Measurements from ENCODE around the gene SATB2.

Gene SATB2

GRCh38 chr2:199433204-199433832, 24.4 kb downstream of the SATB2 start:
- no peak for TF ChIP-seq ZFX (IDR thresholded peaks at IDR 0.05)
- TF ChIP-seq CTCF (conservative IDR thresholded peaks at IDR 0.05), result no peak
- no peak overlapping the region for H3K27ac ChIP-seq

DNA sequence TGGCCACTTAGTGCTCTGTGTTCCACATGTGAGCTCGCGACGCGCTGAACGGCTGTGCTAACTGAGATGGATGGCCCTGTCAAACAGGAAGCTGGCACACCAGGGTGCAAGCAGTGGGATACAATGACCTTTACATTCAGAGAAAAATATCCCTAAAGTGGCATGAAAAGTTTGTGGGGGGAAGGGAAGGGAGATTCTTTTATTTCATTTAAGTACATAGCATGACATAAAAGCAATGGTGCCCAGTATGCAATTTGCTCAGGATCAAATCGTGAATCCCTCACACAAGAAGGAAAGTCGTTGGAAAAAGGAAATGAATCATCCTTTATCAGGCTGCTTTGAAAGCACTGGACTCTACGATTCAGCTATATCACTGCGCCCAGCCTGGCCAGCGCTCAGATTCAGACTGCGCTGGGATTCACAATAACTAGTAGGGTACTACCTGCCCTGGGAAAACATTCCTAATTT, 26.0 kb downstream of the SATB2 start:
- no peak overlapping the region for H3K27ac ChIP-seq
- TF ChIP-seq CTCF (conservative IDR thresholded peaks at IDR 0.05) (no peak), ZFX (IDR thresholded peaks at IDR 0.05) (no peak)

- H3K27ac ChIP-seq, result no peak overlapping the region
- TF ChIP-seq ZFX (IDR thresholded peaks at IDR 0.05) (no peak), CTCF (conservative IDR thresholded peaks at IDR 0.05) (no peak)
Measured at GRCh38 chr2:199430214-199430613, 27.5 kb downstream of the SATB2 start.

- TF ChIP-seq CTCF (conservative IDR thresholded peaks at IDR 0.05) (no peak), ZFX (IDR thresholded peaks at IDR 0.05) (no peak)
- no peak overlapping the region for H3K27ac ChIP-seq
Measured at GRCh38 chr2:199428291-199428690, 29.4 kb downstream of the SATB2 start.

DNA sequence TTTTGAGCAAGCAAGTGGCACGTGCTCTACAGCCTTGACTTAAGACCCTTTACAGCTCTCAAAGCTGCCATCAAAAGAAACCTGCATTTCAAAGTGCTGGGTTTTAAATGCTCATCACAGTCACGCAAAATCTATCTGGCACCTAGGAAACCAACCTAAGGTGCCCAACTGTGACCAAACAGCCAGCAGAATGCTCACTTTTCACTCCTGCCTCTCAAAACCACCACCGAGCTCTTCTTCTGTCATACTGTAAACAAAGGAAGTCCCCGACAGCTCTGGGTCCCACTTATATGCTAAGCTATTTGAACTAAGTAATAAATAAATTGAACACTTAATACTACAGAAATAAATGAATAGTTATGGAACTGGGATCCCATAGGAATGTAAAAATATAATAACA, 33.6 kb downstream of the SATB2 start:
- H3K27ac ChIP-seq, result no peak overlapping the region
- TF ChIP-seq CTCF (conservative IDR thresholded peaks at IDR 0.05), result no peak
- TF ChIP-seq ZFX (IDR thresholded peaks at IDR 0.05), result no peak

GRCh38 chr2:199419428-199419827, 38.3 kb downstream of the SATB2 start:
- no peak overlapping the region for H3K27ac ChIP-seq
- TF ChIP-seq ZFX (IDR thresholded peaks at IDR 0.05) (no peak), CTCF (conservative IDR thresholded peaks at IDR 0.05) (no peak)

GRCh38 chr2:199414465-199414864, 43.3 kb downstream of the SATB2 start:
- TF ChIP-seq ZFX (IDR thresholded peaks at IDR 0.05) (no peak), CTCF (conservative IDR thresholded peaks at IDR 0.05) (no peak)
- no peak overlapping the region for H3K27ac ChIP-seq

All from C4-2B (cell line).